IMR-90 (cell line): ENCODE results near the gene LILRB1. TPM values are rescaled to one million over a fixed set of nuclear protein-coding genes. Genes with fewer than 3 reads are reported as not detected.

Source experiments
- ATAC-seq: fragments of 200-7000 bp; cut with Tn5 transposase; 2 replicates; pipeline ENCODE4 v1.9.1; 2020; ENCODE audit warnings: low read depth, mild to moderate bottlenecking, moderate library complexity
- BruUV-seq: library from RNA; stranded (reverse); fragments of 400-500 nt; replicated peaks from 2 replicates; lab custom pipeline; 2021; lab: Mats Ljungman, UMichigan
- CTCF ChIA-PET: fragments of 300-600 bp; formaldehyde crosslinking; extraction: SDS; loops from one replicate; lab custom pipeline; 2021; ENCODE audit warnings: antibody characterized with exemption; lab: Yijun Ruan, JAX
- POLR2A ChIA-PET: fragments of 300-600 bp; sonication (Branson Sonifier 250); formaldehyde crosslinking; loops from one replicate; lab custom pipeline; 2022; ENCODE audit warnings: antibody characterized with exemption; ENCODE audit not compliant: unreplicated experiment; lab: Charles Lee
- DNase-seq: peaks from one replicate; pipeline ENCODE4 v3.0.0; 2013
- H2AFZ ChIP-seq: replicated peaks from 2 replicates; pipeline ENCODE3; 2013; ENCODE audit warnings: low read length, mild to moderate bottlenecking; ENCODE audit not compliant: poor library complexity
- H2AK5ac ChIP-seq: 2 replicates; pipeline ENCODE4 v1.6.1; 2013; ENCODE audit warnings: low read depth, low read length, inconsistent platforms
- H2AK9ac ChIP-seq: replicated peaks from 2 replicates; pipeline ENCODE3; 2013; ENCODE audit warnings: mild to moderate bottlenecking, low read depth, low read length, moderate library complexity; ENCODE audit not compliant: poor library complexity
- H2BK120ac ChIP-seq: 2 replicates; pipeline ENCODE4 v1.6.1; 2013; ENCODE audit warnings: low read depth, low read length, inconsistent platforms
- H2BK15ac ChIP-seq: 3 replicates; pipeline ENCODE4 v1.6.1; 2013; ENCODE audit warnings: low read depth, low read length, inconsistent platforms
- H2BK20ac ChIP-seq: 2 replicates; pipeline ENCODE4 v1.6.1; 2013; ENCODE audit warnings: low read depth, mild to moderate bottlenecking, inconsistent platforms, low read length, moderate library complexity
- H2BK5ac ChIP-seq: 2 replicates; pipeline ENCODE4 v1.6.1; 2013; ENCODE audit warnings: mild to moderate bottlenecking, low read depth, low read length, inconsistent platforms; ENCODE audit not compliant: poor library complexity, severe bottlenecking
- H3K14ac ChIP-seq: replicated peaks from 2 replicates; pipeline ENCODE4 v1.6.1; 2013; ENCODE audit warnings: low read depth, low read length, inconsistent platforms
- H3K18ac ChIP-seq: 2 replicates; pipeline ENCODE4 v1.6.1; 2013; ENCODE audit warnings: low read depth, low read length, control low read depth
- H3K23ac ChIP-seq: 2 replicates; pipeline ENCODE4 v1.6.1; 2013; ENCODE audit warnings: low read depth, low read length, inconsistent platforms
- H3K27ac ChIP-seq: 2 replicates; pipeline ENCODE4 v1.5.1; 2013; ENCODE audit warnings: mild to moderate bottlenecking, control low read depth, low read length; ENCODE audit not compliant: insufficient read depth
- H3K27me3 ChIP-seq: 2 replicates; pipeline ENCODE4 v1.6.1; 2013; ENCODE audit warnings: low read length; ENCODE audit not compliant: control insufficient read depth, insufficient read depth
- H3K36me3 ChIP-seq: 2 replicates; pipeline ENCODE4 v1.6.1; 2013; ENCODE audit warnings: low read length, mixed read lengths; ENCODE audit not compliant: control insufficient read depth, insufficient read depth
- H3K4ac ChIP-seq: 2 replicates; pipeline ENCODE4 v1.6.1; 2013; ENCODE audit warnings: low read depth, low read length, inconsistent platforms
- H3K4me1 ChIP-seq: 2 replicates; pipeline ENCODE4 v1.6.1; 2013; ENCODE audit warnings: low read length, mixed read lengths; ENCODE audit not compliant: control insufficient read depth, insufficient read depth
- H3K4me2 ChIP-seq: 2 replicates; pipeline ENCODE4 v1.6.1; 2013; ENCODE audit warnings: low read depth, mild to moderate bottlenecking, control low read depth, low read length, moderate library complexity
- H3K4me3 ChIP-seq: 2 replicates; pipeline ENCODE4 v1.5.1; 2013; ENCODE audit warnings: low read depth, mild to moderate bottlenecking, control low read depth, low read length, moderate library complexity; ENCODE audit not compliant: insufficient read depth
- H3K56ac ChIP-seq: 2 replicates; pipeline ENCODE4 v1.6.1; 2013; ENCODE audit warnings: low read length, inconsistent platforms; ENCODE audit not compliant: insufficient read depth; ENCODE audit errors: extremely low read depth
- H3K79me1 ChIP-seq, 2 experiments: 2 replicates each; pipeline ENCODE4 v1.6.1; 2013; ENCODE audit warnings: low read length in 2 of 2, inconsistent platforms in 1 of 2, low read depth in 1 of 2
- H3K9ac ChIP-seq: 2 replicates; pipeline ENCODE4 v1.6.1; 2013; ENCODE audit warnings: low read depth, low read length, control low read depth
- H3K9me1 ChIP-seq: 2 replicates; pipeline ENCODE4 v1.6.1; 2013; ENCODE audit warnings: low read length, inconsistent platforms; ENCODE audit not compliant: insufficient read depth
- H3K9me3 ChIP-seq: 2 replicates; pipeline ENCODE4 v1.6.1; 2013; ENCODE audit warnings: low read length; ENCODE audit not compliant: control insufficient read depth, insufficient read depth
- H4K20me1 ChIP-seq: 2 replicates; pipeline ENCODE4 v1.6.1; 2013; ENCODE audit warnings: low read length, inconsistent platforms; ENCODE audit not compliant: insufficient read depth
- H4K5ac ChIP-seq: 2 replicates; pipeline ENCODE4 v1.6.1; 2013; ENCODE audit warnings: mild to moderate bottlenecking, low read depth, low read length, control low read depth
- H4K8ac ChIP-seq, 2 experiments: 2 replicates each; pipeline ENCODE4 v1.6.1; 2013; ENCODE audit warnings: low read depth in 2 of 2, low read length in 2 of 2, control low read depth in 1 of 2, inconsistent platforms in 1 of 2
- H4K91ac ChIP-seq: 2 replicates; pipeline ENCODE4 v1.6.1; 2013; ENCODE audit warnings: low read depth, low read length, inconsistent platforms; ENCODE audit not compliant: insufficient read depth
- CEBPB ChIP-seq: IDR thresholded peaks from 2 replicates; pipeline ENCODE4 v1.6.1; 2012; ENCODE audit warnings: low read depth, low read length, improper control_type of control experiment
- ELK1 ChIP-seq: fragments of 150-350 bp; IDR thresholded peaks from 2 replicates; pipeline ENCODE4 v1.6.1; 2016; ENCODE audit warnings: low read depth, mild to moderate bottlenecking, low read length, moderate library complexity, borderline replicate concordance
- MXI1 ChIP-seq: IDR thresholded peaks from 2 replicates; pipeline ENCODE4 v1.6.1; 2012; ENCODE audit warnings: low read depth, mild to moderate bottlenecking, low read length, moderate library complexity, borderline replicate concordance
- POLR2A ChIP-seq: IDR thresholded peaks from 2 replicates; pipeline ENCODE4 v1.6.1; 2012; ENCODE audit warnings: mild to moderate bottlenecking, low read depth, low read length
- RCOR1 ChIP-seq: IDR thresholded peaks from 2 replicates; pipeline ENCODE4 v1.6.1; 2012; ENCODE audit warnings: mild to moderate bottlenecking, low read length, improper control_type of control experiment; ENCODE audit not compliant: insufficient replicate concordance
- SMC3 ChIP-seq: fragments of 150-350 bp; IDR thresholded peaks from 2 replicates; pipeline ENCODE4 v1.6.1; 2016; ENCODE audit warnings: low read depth, mild to moderate bottlenecking, antibody characterized with exemption, low read length, moderate library complexity
- WGBS, 2 experiments: methylation state at CpG; one replicate each; pipeline versions ENCODE4 v1.1.5 to v1.1.7; 2013; ENCODE audit warnings: missing lambda C conversion rate in 2 of 2; ENCODE audit not compliant: insufficient read length in 1 of 2; ENCODE audit errors: extremely low coverage in 2 of 2; 5-methylcytosine and 5-hydroxymethylcytosine counted together
- dilution Hi-C: fragments of 300-500 bp; cut with HindIII; formaldehyde crosslinking; loops from one replicate; pipeline ENCODE4 v1.14.3; 2018; ENCODE audit warnings: low sequenced_read_pairs; ENCODE audit not compliant: unreplicated experiment
- in situ Hi-C: fragments of 300-500 bp; cut with MboI; formaldehyde crosslinking; loops from 3 replicates; pipeline ENCODE4 v1.14.3; 2019; ENCODE audit warnings: low sequenced_read_pairs, inconsistent platforms, mixed read lengths
- intact Hi-C: fragments of 100-400 bp; cut with micrococcal nuclease; formaldehyde crosslinking; loops from 2 replicates; pipeline ENCODE4 v1.10.0; 2022
- polyA plus RNA-seq, 3 experiments: library from polyadenylated mRNA; depleted of rRNA; stranded (reverse); fragments of >200 nt; gene quantifications; 2 replicates each; pipeline ENCODE4 v1.2.3, GENCODE V29; 2012; ENCODE audit warnings: low replicate concordance in 1 of 3
- total RNA-seq: library from RNA; depleted of rRNA; stranded (reverse); fragments of >200 nt; gene quantifications from 2 replicates; pipeline ENCODE4 v1.2.3, GENCODE V29; 2012
- TF ChIP-seq, protein P1 (sequence below): conservative IDR thresholded peaks from 2 replicates; pipeline ENCODE4 v1.5.1; 2012; ENCODE audit warnings: mild to moderate bottlenecking, low read depth, low read length, improper control_type of control experiment
- TF ChIP-seq, protein P2 (sequence below): fragments of 150-350 bp; IDR thresholded peaks from 2 replicates; pipeline ENCODE4 v1.6.1; 2017; ENCODE audit warnings: mild to moderate bottlenecking, antibody characterized with exemption, low read length, low read depth

The LILRB1 gene
- total and polyA plus RNA-seq, 2 of the 4 experiments (the other 2 are of a cell fraction) = not detected

DNA sequence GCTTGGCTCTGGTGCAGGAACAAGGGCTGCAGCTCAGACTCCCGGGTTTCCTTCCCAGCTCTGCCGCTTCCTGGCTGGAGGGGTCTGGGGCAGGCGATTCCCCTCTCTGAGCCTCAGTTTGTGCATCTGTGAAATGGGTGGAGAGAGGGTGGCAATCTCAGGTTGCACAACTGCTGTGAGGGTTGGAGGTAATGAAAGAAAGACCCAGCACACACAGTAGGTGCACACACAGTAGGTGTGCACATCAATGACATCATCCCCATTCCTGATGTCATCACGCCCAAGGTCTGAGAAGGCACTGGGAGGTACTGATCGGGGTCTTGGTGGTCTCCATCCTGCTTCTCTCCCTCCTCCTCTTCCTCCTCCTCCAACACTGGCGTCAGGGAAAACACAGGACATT, 35.2 kb downstream of the LILRB1 start:
- no CpG with 5 or more reads among the region's 6 CpGs for WGBS, 2 experiments
- dilution Hi-C loops (no loop called here), intact Hi-C loops (no loop called here), in situ Hi-C loops (no loop called here)
- DNase-seq (no peak), ATAC-seq (no peak)
- Histone ChIP-seq H3K27ac (no peak overlapping the region), H4K8ac (no peak overlapping the region), H3K79me1 (no peaks in the 10 kb centered on the region), H2BK20ac (no peak overlapping the region), H4K20me1 (no peaks in the 10 kb centered on the region), H2BK15ac (no peak overlapping the region), H3K9ac (no peak overlapping the region), H3K4ac (no peak overlapping the region), H4K91ac (no peak overlapping the region), H3K4me3 (no peak overlapping the region), H3K4me1 (no peaks in the 10 kb centered on the region), H3K9me1 (no peaks in the 10 kb centered on the region), H3K4me2 (no peak overlapping the region), H2BK120ac (no peak overlapping the region), H2AK9ac (no peak overlapping the region), H3K23ac (no peak overlapping the region), H3K18ac (no peak overlapping the region), H4K5ac (no peak overlapping the region), H3K36me3 (no peaks in the 10 kb centered on the region), H3K9me3 (peaks cover 39% of the 10 kb centered on the region), H3K14ac (no peak overlapping the region), H2AK5ac (no peak overlapping the region), H3K27me3 (no peaks in the 10 kb centered on the region), H3K56ac (no peak overlapping the region), H2AFZ (no peak overlapping the region), H2BK5ac (no peak overlapping the region)
- TF ChIP-seq SMC3 = no peak
- TF ChIP-seq RCOR1 = no peak
- no peak for TF ChIP-seq POLR2A
- TF ChIP-seq MXI1 = no peak
- no peak for TF ChIP-seq CEBPB
- TF ChIP-seq, protein P1, sequence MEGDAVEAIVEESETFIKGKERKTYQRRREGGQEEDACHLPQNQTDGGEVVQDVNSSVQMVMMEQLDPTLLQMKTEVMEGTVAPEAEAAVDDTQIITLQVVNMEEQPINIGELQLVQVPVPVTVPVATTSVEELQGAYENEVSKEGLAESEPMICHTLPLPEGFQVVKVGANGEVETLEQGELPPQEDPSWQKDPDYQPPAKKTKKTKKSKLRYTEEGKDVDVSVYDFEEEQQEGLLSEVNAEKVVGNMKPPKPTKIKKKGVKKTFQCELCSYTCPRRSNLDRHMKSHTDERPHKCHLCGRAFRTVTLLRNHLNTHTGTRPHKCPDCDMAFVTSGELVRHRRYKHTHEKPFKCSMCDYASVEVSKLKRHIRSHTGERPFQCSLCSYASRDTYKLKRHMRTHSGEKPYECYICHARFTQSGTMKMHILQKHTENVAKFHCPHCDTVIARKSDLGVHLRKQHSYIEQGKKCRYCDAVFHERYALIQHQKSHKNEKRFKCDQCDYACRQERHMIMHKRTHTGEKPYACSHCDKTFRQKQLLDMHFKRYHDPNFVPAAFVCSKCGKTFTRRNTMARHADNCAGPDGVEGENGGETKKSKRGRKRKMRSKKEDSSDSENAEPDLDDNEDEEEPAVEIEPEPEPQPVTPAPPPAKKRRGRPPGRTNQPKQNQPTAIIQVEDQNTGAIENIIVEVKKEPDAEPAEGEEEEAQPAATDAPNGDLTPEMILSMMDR = no peak
- no peak for TF ChIP-seq ELK1
- TF ChIP-seq, protein P2, sequence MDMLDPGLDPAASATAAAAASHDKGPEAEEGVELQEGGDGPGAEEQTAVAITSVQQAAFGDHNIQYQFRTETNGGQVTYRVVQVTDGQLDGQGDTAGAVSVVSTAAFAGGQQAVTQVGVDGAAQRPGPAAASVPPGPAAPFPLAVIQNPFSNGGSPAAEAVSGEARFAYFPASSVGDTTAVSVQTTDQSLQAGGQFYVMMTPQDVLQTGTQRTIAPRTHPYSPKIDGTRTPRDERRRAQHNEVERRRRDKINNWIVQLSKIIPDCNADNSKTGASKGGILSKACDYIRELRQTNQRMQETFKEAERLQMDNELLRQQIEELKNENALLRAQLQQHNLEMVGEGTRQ = no peak
- ChIA-PET POLR2A (no interaction called here), CTCF (no interaction called here)
- BruUV-seq = no TSS peak
